ENCODE results near the gene SYT17.

The SYT17 gene

DNA sequence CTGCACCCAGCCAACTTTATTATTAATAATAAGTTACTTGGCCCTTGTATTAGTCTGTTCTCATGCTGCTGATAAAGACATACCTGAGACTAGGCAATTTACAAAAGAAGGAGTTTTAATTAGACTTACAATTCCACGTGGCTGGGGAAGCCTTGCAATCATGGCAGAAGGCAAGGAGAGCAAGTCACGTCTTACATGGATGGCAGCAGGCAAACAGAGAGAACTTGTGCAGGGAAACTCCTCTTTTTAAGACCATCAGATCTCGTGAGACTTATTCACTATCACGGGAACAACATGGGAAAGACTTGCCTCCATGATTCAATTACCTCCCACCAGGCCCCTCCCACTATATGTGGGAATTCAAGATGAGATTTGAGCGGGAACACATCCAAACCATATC is 47.7 kb downstream of the SYT17 start:
- no peak for DNase-seq (ENCODE audit: low read depth in 2 of 2)

DNA sequence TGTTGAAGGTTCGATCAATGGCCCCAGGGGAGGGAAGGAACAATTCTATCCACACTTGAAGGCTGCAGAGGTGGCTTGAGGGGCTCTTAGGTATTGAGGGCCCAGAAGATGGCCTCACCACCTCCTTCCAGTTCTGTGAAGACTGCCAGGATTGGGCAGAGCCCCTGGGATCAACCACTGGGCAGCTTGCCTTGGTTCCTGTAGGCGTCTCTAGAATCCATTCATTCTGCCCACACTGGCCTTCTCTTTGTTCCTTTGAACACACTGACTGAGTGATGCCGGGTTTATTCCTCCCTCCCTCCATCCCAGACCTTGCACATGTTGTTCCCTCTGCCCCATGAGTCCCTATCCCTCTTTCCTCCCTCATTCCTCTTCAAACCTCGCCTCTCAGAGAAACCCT is 50.5 kb downstream of the SYT17 start:
- DNase-seq (ENCODE audit: low read depth in 2 of 2), result no peak

DNA sequence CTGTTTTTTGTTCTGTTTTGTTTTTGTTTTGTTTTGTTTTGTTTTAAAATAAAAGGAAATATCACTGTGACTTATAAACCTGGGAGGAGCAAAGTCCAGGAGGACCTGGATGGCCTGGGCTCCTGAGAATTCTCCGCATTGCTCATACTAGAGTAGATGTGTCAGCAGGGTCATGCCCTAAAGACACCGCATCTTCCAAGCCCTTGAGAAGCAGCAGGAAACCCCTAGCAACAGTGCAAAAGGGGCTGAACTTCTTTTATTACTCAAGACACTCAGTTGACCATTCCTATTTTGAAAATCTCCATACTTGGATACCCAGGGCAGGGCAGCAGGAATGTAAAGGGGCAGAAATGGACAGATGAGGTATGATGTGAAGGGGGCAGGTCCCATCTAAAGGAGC is 51.8 kb downstream of the SYT17 start:
- DNase-seq (ENCODE audit: low read depth in 2 of 2), result no peak

DNA sequence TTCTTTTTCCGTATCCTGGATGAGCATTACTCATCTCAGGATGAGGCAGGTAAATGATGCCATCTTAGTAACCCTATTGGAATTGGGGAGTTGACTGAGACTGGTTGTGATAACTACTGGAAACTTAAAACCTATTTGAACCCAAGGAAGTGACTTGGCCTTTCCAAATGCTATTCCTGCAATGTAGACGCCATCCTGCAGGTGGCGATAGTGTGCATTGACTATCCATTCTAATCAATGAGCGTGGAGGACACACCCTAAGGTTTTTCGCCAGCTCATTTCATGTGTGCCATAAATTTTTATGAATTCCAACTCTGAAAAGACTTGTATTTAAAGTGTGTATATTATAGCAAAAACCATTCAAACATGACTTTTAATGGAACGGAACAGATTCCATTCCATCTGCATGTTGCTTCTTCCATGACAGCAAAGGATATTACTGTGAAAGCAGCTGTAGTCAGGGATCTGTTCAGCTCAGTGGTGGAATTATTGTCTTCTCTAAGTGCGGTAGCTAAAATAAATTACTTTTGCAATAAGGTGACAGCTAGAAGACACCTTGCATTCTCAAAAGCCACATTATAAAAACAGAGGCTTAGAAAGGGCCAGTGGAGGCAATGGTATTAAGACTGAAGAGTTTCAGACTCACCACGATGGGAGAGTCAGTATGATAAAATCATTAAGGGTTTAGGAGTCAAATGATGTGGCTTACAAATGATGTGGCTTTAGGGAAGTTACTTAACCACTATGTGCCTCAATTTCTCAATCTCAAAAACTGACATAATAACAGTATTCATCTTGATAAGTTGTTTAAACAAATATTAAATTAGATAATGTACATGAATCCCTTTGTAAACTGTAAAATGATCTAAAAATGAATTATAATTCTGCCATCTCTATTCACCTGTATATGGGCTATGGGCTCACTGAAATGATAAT is 55.5 kb downstream of the SYT17 start:
- DNase-seq (ENCODE audit: low read depth in 2 of 2), result no peak

DNA sequence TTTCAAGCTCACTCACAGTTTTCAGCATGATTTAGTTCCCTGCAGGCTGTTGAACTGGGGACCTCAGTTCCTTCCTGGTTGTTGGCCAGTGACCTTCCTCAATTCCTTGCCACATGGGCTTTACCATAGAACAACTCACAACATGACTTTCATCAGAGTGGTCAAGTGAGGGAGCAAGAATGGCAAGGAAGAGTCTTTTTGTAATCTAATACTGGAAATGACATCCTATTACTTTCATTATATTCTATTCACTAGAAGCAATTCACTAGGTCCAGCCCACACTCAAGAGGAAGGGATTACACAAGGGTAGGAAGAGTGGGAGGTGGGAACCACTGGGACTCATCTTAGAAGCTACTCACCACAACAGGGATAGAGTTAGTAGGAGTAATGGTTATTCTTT is 57.6 kb downstream of the SYT17 start:
- DNase-seq (ENCODE audit: low read depth in 2 of 2), result no peak

DNA sequence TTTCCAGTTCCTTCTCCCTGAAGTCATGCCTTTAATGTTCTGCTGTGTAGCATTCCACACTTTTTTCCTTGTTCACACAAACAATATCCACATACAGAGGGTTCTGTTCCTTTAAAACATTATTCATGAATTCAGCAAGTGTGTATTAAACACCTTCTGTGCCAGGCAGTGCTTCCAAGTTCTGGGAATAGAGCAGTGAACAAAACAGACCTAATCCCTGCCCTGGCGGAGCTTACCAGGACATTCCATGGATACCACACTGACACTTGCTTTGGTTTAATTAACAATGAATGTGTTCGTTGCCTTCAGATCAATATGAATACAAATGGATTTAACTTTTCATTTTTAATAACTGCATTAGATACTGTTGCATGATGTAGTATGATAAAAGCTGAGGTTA is 59.6 kb downstream of the SYT17 start:
- DNase-seq (ENCODE audit: low read depth in 2 of 2), result no peak

DNA sequence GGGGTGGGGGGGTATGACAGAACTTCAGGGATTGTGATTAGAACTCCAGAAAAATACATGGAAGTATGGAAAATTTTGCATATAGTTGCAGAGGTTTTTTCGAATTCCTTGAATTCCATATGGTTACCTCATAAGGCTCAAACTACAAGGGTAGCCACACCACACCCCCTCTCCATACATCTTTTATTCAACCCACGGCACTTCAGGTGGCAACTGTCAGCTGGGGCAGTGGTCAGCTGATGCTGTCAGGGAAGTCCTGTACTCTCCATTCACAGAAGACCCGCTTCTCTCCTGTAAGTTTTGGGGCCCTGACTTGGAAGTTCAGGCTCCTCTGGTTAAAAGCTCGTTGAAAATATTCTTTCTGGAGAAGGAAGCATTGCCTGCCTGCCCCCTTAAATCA is 60.0 kb downstream of the SYT17 start:
- no peak for DNase-seq (ENCODE audit: low read depth in 2 of 2)

DNA sequence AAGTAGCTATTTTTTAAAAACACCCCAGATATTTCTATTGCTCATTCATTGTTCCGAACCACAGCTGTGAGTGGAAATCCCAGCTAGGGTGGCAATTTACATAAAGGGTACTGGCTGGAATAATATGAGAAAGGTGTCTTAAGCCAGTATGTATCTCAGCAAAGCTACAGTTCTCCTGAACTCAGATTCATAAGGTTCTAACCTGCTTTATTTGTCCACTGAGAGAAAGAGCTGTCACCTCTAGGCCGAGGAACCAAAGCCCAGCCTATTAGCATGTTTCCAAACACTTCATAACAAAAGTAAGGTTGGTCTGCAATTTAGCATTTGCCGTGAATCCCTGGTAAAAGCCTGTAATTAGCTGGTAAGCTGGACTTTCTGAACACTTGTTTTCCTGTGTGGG is 60.5 kb downstream of the SYT17 start:
- no peak for DNase-seq (ENCODE audit: low read depth in 2 of 2)

DNA sequence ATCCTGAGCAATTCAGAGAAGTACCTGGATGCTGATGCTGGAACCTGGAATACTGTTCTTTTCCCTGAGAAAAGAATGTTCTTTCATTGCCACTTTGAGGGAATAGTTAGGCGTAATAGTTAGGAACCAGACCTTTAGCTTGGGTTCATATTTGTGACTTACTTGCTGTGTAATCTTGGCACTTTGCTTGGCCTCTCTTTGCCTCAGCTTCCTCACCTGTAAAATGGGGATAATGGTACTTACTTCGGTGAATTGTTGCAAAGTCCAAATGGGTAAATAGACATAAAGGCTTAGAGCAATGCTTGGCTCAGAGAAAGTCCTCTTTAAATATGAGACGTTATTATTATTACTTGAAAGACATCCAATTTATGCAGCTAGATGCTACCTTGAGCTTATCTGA is 62.5 kb downstream of the SYT17 start:
- no peak for DNase-seq (ENCODE audit: low read depth in 2 of 2)

DNA sequence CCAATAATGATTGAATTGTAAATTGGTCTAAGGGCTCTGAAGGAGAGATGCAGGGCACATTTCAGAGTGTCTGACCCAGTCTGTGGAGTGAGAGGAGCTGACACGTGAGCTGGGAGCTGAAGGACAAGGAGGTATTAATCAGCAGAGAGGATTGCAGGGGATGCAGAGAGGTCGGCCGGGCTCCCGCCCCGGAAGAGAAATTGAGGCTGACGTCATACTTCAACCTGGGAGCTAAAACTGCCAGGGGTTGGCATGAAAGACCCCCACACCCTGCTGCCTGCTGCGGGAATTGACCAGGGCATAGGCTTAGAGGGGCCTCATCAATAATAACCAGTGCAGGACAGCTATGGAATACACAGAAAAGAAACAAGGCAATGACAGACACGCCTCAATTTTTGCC is 63.8 kb downstream of the SYT17 start:
- DNase-seq (ENCODE audit: low read depth in 2 of 2), result no peak

DNA sequence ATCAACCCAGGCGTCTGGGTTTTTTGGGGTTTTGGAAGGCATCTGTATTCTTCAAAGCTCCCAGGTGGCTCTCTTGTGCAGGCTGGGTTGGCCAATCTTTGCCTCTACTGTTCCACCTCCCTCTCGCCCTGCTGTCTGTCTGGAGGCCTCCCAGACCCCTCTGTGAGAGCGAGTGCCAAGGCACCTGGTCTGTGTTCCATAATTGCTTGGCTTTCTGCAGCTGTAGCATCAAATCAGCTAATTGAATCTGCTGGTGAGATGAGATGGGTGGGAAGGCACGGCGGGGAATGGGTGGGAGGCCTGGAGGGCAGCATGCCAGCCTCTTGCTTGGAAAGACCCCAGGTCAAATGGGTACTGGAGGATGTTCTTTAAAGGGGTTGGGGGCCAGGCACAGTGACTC is 64.9 kb downstream of the SYT17 start:
- DNase-seq (ENCODE audit: low read depth in 2 of 2), result no peak

DNA sequence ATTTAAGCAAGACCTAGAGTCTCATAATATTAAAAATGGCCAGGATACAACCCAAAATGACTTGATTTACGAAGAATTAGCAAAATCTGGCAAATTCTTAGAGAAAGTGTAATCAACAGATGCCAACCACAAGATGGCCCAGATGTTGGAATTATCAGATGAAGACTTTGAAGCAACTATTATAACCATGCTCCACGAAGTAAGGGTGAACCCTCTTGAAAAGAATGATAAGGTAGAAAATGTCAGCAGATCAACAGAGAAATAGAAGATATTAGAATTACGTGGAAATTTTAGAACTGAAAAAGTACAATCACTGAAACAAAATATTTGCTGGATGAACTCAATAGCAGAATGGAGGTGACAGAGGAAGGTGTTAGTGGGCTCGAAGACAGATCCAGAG is 67.4 kb downstream of the SYT17 start:
- no peak for DNase-seq (ENCODE audit: low read depth in 2 of 2)

DNA sequence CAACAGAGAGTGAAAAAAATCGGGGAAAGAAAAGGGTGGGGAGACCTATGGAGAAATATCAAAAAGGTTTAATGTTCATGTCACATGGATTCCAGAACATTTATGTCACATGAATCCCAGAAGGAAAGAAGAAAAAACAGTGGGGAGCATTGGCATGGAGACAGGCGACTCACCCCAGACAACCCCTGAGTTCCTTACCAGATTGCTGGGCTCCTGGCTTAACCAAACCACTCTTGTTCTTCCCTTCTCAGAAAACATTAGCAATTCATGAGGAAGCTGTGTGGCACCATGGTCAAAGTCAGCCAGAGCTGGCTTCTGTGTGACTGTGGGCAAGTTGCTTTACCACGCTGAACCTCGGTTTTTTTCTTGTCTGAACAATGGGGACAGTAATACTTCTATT is 67.8 kb downstream of the SYT17 start:
- no peak for DNase-seq (ENCODE audit: low read depth in 2 of 2)

DNA sequence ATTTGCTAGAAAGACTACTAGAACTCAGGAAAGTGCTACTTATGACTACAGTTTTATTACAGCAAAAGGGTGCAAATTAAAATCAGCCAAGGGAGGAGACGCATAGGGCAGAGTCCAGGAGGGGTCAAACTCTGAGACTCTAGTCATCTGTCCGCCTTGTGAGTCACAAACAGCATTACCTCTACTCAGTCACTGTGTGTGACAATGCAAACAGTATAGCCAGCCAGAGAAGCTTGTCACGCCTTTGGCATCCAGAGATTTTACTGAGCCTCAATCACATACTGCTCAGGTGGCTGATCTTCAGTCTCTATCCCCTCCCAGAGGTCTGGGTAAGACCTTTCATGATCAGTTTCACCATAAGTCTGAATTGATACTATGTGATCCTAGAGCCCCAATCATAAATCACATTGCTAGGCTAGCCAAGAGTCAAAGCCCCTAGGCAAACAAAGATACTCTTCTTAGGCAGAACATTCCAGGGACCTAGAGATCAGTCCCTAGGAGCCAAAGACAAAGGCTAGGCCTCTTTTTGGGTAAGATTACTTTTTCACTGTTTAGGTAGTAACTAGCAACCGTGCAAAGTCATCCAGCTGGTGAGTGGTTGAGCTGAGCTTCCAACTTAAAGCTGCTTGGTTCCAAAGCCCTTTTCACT is 68.6 kb downstream of the SYT17 start:
- DNase-seq (ENCODE audit: low read depth in 2 of 2), result no peak

DNA sequence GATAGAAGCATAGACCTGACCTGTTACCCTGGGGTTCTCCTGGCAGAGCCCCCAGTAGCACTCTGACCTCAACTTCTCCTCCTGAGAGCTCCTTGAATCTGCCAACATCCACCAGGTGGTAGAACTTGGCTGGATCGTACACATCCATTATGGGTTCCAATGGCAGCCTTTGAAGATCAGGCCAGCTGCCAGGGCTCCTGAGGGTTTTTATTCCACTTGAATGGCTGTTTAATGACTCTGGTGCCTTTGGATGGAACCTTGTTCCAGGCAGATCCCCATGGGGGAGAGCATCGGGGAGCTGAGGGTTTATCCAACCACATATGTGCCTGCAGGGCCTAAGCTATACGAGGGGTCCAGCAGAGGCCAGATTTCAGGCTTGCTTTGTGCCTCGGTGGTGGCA is 70.4 kb downstream of the SYT17 start:
- DNase-seq (ENCODE audit: low read depth in 2 of 2), result no peak

DNA sequence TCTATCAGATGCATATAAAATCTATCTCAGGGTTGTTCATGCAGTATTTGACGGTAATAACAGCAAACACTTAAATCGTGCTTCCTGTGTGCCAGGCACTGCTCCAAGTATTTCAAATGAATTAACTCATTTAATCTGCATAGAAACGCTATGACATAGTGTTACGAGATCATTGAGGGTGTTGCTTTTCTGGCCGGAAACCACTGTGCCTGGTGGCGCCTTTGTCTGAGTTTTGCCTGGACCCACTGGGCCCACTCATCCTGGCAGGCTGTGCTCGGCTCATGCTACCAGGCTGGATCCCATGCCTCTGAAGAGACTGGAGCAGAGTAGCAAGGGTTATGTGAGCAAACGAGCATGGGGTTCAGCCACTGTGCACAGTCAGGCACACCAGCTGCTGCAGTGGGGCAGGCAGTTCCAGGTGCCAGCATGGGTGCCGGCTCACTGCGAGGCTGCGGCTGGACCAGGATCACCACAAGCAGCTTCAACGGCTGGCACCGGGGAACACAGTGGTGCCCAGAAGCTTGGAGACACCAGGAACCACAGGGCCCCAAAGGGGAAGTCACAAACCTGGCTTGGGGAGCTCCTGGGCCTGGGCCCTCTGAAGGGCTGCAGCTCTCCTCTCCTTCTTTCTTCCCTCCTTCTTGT is 71.6 kb downstream of the SYT17 start:
- DNase-seq (ENCODE audit: low read depth in 2 of 2), result no peak

DNA sequence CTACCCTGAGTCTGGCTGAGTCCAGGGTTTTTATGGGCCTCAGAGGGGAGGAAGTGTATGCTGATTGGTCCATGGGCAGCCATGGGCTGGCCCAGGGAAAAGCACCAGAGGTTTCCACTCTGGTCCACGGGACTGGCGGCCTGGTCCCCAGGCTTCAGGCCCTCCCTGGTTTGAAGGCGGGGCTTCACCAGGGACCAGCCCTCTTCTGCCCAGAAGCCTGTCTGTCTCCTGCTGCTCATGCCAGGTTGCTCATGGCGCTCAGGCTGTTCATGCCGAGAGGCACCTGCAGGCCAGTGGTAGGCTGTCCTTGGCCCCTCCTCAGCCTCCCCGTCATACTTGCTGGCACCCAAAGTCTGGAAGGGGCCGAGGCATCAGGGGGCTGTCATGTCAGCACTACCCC is 72.5 kb downstream of the SYT17 start:
- DNase-seq (ENCODE audit: low read depth in 2 of 2), result no peak

DNA sequence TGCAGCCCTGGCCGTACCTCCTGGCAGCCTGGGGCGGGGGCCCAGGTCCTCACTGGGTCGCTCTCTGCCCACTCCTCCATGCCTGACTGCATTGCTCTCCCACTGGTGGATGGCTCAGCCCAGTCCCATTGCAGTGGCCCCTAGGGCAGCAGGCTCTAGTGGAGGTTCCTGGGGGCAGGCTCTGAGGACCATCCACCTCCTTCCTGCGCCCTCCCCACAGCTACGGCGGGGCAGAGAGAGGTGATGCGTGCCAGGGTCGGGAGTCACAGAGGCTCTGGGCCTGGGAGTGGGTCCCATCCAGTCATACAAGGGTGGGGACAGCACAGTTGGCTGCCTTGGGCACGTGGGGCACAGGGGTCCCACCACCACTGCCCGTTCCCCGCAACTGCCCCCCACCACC is 73.5 kb downstream of the SYT17 start:
- DNase-seq (ENCODE audit: low read depth in 2 of 2), result no peak

DNA sequence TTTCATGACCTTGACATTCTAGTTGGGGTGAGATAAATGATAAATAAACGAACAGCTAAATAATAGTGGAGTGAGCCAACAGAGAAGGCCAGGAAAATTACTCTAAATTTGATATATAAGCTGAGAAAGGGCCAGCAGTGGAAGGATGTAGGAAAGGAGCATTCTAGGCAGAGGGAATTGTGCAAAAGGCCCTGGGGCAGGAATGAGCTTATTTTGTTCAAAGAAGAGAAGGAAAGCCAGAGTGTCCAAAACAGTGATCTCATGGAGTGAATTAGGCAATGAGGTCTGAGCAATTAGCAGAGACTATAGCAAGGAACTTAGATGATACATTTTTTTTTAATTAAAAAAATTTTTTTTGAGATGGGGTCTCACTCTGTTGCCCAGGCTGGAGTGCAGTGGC is 74.1 kb downstream of the SYT17 start:
- DNase-seq (ENCODE audit: low read depth in 2 of 2), result no peak

DNA sequence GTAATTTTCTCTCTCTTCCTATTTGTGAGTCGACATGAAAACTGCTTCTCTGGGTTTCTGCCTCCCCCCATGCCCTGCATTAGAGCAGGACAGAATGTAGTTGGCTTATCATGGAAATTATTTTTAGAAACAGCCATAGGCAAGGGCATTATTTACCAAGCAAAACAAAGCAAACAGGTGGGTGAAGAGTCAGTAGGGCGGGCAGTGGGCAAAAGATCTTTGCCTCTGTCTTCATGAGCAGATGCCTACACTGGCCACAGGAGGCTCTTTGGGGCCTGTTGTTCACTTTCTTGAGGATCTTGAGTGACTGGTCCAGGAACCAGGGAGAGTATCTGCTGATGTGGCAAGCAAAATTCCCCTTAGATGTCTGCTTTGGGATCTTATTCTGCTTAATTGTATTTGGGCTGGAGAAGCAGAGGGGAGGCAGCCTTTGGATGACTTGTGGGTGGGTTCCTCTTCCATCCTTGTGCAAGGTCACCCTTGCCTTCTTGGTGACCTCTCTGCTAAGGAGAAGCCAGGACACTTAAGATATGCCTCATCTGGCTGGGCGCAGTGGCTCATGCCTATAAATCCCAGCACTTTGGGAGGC is 75.0 kb downstream of the SYT17 start:
- no peak for DNase-seq (ENCODE audit: low read depth in 2 of 2)

DNA sequence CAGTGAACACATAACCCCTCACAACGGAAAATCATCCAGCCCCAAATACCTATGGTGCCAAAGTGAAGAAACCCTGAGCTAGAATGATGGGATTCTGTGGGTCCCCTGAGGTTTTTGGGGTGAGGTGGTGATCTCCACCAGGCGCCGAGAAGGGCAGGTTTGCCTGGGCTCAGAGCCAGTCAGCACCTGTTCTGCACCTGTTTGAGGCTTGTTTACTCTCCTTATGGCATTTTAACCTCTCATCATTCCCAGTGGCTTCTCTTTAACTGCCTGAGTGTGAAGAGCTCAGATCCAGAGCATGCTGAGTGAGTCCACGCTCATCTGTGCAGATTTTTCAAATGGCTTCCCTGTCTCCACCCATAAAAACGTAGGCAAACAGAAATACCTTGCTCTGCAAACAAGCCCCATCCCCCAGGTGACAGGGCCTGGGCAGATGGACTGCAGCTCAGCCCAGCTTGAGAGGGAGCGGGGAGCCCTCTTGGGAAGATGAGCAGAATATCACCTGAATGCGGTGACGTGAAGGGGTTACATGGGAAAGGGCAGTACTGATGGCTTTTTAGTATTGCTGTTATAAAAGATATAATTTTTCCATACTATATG is 77.4 kb downstream of the SYT17 start:
- no peak for DNase-seq (ENCODE audit: low read depth in 2 of 2)

DNA sequence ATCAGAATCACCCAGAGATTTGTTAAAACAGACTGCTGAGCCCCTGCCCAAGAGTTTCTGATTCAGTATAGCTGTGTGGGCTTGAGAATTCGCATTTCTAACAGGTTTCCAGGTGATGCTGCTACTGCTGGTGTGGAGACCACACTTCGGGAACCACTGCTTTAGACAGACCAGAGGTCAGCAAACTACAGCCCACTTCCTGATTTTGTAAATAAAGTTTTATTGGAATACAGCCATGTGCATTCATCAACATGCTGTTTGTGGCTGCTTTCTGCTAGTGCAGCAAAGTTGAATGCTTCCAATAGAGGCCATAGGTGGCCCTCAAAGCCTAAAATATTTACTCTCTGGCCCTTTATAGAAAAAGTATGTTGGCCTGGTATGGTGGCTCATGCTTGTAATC is 84.9 kb downstream of the SYT17 start:
- no peak for DNase-seq (ENCODE audit: low read depth in 2 of 2)

Data from stimulated activated CD8-positive, alpha-beta memory T cell treated with anti-CD3 and anti-CD28 coated beads, Interleukin-15, amount 100 ng/mL, for 4 hours (primary cell).